HepG2 (cell line): ENCODE data around the gene KRTAP10-11.

Source experiments
- HMGXB4 ChIP-seq, 2 experiments: sonication (generic) in 1 of 2; formaldehyde crosslinking in 1 of 2; IDR thresholded peaks; 2 replicates each; pipeline versions ENCODE4 v1.4.0 to v1.6.1; 2018 to 2020; ENCODE audit warnings: missing genetic modification reagents in 2 of 2, borderline replicate concordance in 1 of 2, low read depth in 1 of 2, mild to moderate bottlenecking in 1 of 2, missing biosample characterization in 1 of 2
- MAX ChIP-seq: IDR thresholded peaks from 2 replicates; pipeline ENCODE4 v1.6.1; 2012; ENCODE audit warnings: inconsistent platforms
- NR2F1 ChIP-seq, 2 experiments: fragments of 450-650 bp in 1 of 2; formaldehyde crosslinking in 1 of 2; IDR thresholded peaks; 2 replicates each; pipeline versions ENCODE4 v1.5.0 to v1.6.1; 2016 to 2020; ENCODE audit warnings: mild to moderate bottlenecking in 1 of 2, missing compliant biosample characterization in 1 of 2, missing genetic modification reagents in 1 of 2, moderate library complexity in 1 of 2
- SMAD3 ChIP-seq: sonication (generic); formaldehyde crosslinking; IDR thresholded peaks from 2 replicates; pipeline ENCODE4 v1.4.0; 2020; ENCODE audit warnings: missing genetic modification reagents
- THAP7 ChIP-seq: sonication (generic); formaldehyde crosslinking; IDR thresholded peaks from 2 replicates; pipeline ENCODE4 v1.8.1; 2023; ENCODE audit warnings: mild to moderate bottlenecking, missing genetic modification reagents
- ZZZ3 ChIP-seq: sonication (generic); formaldehyde crosslinking; IDR thresholded peaks from 2 replicates; pipeline ENCODE4 v1.4.0; 2020; ENCODE audit warnings: missing genetic modification reagents, mild to moderate bottlenecking, borderline replicate concordance

- TF ChIP-seq ZZZ3 (CRISPR knock-in tag) (no peak), NR2F1 (CRISPR knock-in tag; IDR thresholded peaks at IDR 0.05) (no peak), MAX (no peak), HMGXB4 (CRISPR knock-in tag; IDR thresholded peaks at IDR 0.05; ENCODE audit: borderline replicate concordance in 1 of 2, low read depth in 1 of 2) (no peak), THAP7 (CRISPR knock-in tag) (no peak), SMAD3 (CRISPR knock-in tag) (no peak)
Observed at GRCh38 chr21:44616591-44616926, 29.7 kb upstream of the KRTAP10-11 start.
